Measurements from ENCODE around the gene SLC2A9. TPM values are rescaled to one million over a fixed set of nuclear protein-coding genes. Genes with fewer than 3 reads are reported as not detected.

SLC2A9 gene
- total and polyA plus RNA-seq, 9 donors, result 1.2 to 10.1 (median 4.8) TPM

DNA sequence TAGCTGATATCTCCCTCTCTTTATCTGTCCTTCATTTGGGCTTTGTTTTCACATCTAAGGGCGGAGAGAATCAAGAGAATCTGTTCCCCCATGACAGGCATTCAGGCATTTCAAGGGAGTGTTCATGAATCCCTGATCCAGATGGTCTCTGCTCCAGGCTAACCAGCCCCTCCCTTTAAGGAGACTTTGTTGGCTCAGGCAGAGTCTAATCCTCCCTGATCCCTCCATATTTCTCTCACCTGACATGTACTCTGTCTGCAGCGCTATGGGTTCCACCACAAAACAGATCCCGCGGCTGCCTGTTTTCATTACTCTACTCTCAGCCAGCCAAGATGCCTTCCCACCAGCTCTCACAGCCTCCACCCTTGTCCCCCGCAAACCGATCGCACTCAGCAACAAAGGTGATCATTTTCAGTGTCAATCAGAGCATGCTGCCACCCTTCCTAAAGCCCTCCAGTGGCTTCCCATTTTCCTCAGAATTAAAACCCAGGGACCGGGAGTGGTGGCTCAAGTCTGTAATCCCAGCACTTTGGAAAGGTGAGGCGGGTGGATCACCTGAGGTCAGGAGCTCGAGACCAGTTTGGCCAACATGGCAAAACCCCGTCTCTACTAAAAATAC, 30.3 kb upstream of the SLC2A9 start:
- intact Hi-C loops (cut with DNase I), result no loop called here
- no peaks in the 10 kb centered on the region for H3K36me3 ChIP-seq

DNA sequence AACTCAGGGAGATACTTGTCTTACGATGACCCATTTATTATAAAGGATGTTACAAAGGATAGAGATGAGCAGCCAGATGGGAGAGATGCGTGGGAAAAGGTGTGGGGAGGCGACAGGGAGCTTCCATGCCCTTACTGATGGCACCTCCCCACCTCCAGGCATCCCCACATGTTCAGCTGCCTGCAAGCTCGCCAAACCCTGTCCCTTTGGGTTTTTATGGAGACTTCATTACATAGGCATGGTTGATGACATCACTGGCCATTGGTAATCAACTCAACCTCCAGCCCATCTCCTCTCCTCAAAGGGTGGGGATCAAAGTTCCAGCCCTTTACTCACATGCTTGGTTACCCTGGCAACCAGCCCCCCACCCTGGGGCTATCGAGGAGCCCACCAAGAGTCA, 29.4 kb upstream of the SLC2A9 start:
- Histone ChIP-seq H3K4me3 (no peak overlapping the region), H3K4me1 (ENCODE audit: insufficient read depth) (no peaks in the 10 kb centered on the region), H3K27ac (no peak overlapping the region), H3K27me3 (no peaks in the 10 kb centered on the region), H3K9me3 (no peaks in the 10 kb centered on the region), H3K36me3 (no peaks in the 10 kb centered on the region)
- WGBS, 3 donors, result 70 to 80% (median 76%) methylated on average over 5 of the region's 5 CpGs
- no peak for DNase-seq
- intact Hi-C loops (cut with DNase I), result no loop called here
- TF ChIP-seq EP300 (IDR thresholded peaks at IDR 0.05) (no peak), POLR2A (IDR thresholded peaks at IDR 0.05) (no peak)
- TF ChIP-seq, protein P1, sequence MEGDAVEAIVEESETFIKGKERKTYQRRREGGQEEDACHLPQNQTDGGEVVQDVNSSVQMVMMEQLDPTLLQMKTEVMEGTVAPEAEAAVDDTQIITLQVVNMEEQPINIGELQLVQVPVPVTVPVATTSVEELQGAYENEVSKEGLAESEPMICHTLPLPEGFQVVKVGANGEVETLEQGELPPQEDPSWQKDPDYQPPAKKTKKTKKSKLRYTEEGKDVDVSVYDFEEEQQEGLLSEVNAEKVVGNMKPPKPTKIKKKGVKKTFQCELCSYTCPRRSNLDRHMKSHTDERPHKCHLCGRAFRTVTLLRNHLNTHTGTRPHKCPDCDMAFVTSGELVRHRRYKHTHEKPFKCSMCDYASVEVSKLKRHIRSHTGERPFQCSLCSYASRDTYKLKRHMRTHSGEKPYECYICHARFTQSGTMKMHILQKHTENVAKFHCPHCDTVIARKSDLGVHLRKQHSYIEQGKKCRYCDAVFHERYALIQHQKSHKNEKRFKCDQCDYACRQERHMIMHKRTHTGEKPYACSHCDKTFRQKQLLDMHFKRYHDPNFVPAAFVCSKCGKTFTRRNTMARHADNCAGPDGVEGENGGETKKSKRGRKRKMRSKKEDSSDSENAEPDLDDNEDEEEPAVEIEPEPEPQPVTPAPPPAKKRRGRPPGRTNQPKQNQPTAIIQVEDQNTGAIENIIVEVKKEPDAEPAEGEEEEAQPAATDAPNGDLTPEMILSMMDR (IDR thresholded peaks at IDR 0.05), result no peak

More for the DNA sequence above, 30.3 kb upstream of the SLC2A9 start:
- no peaks in the 10 kb centered on the region for H3K9me3 ChIP-seq
- 61 to 74% (median 66%) methylated on average over 11 of the region's 11 CpGs for WGBS, 3 donors
- H3K27ac ChIP-seq, result no peak overlapping the region
- no peaks in the 10 kb centered on the region for H3K4me1 ChIP-seq (ENCODE audit: insufficient read depth)
- no peak for DNase-seq
- TF ChIP-seq EP300 (IDR thresholded peaks at IDR 0.05), result no peak
- no peak for TF ChIP-seq POLR2A (IDR thresholded peaks at IDR 0.05)
- TF ChIP-seq, protein P1 (IDR thresholded peaks at IDR 0.05), result no peak
- no peaks in the 10 kb centered on the region for H3K27me3 ChIP-seq
- H3K4me3 ChIP-seq, result no peak overlapping the region

DNA sequence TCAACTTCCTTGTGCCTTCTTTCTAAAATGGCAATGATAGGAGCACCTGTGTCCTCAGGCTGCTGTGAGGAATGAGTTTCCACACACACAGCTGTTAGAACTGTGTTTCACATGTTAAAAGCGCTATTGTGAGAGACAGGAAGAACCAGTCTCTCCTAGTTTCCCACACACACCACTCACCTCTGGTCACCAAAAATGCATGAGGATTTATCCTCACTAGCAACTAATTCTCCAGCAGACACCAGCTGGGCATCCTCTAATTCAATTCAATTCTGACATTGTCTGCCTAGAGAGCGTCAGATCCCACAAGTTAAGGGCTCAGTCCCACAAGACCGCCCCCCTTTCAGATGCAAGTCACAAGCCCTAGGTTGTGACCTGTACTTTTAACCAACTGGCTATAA, 29.0 kb upstream of the SLC2A9 start:
- WGBS, 3 donors, result 82 to 91% (median 86%) methylated on average over 3 of the region's 3 CpGs
- H3K9me3 ChIP-seq, result no peaks in the 10 kb centered on the region
- TF ChIP-seq, protein P1 (IDR thresholded peaks at IDR 0.05), result no peak
- no peak for TF ChIP-seq POLR2A (IDR thresholded peaks at IDR 0.05)
- DNase-seq, result no peak
- H3K4me3 ChIP-seq, result no peak overlapping the region
- no peak overlapping the region for H3K27ac ChIP-seq
- no peaks in the 10 kb centered on the region for H3K27me3 ChIP-seq
- H3K36me3 ChIP-seq, result no peaks in the 10 kb centered on the region
- H3K4me1 ChIP-seq (ENCODE audit: insufficient read depth), result no peaks in the 10 kb centered on the region
- intact Hi-C loops (cut with DNase I), result no loop called here

DNA sequence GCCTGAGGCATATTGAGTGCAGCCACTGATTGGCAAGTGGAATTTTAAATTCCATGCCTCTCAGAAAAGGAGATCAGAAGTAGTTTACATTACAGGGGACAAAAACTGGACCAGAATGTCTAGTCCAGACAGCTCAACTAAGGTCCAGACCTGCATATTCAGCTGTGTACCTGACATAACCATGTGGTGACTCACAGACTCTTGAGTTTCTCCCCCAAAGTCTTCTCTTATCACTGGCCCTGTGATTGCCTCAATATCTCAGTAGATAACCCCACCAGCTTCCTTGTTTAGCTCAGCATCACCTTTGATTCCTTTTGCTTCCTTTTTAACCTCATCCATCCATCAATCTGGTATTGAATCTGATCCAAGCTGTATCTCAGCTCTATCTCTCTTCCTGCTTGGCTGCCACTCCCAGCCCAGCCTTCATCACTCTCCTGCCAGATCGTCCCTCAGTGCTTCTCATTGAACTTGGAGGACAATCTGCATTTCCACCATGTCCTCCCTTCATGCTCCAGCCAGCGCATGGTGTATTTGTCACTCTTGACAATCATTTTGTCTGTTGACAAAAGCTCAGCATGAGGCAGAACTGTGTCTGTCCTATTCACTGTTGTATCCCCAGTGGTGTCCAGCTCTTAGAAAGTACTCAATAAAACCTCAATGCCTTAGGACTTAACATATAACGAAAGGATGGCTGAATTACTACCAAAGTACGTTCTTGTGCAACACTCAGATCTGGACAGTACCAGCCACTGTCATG, 27.8 kb upstream of the SLC2A9 start:
- DNase-seq, result no peak
- Histone ChIP-seq H3K27me3 (no peaks in the 10 kb centered on the region), H3K36me3 (no peaks in the 10 kb centered on the region), H3K4me1 (ENCODE audit: insufficient read depth) (no peaks in the 10 kb centered on the region), H3K9me3 (no peaks in the 10 kb centered on the region), H3K4me3 (no peak overlapping the region), H3K27ac (no peak overlapping the region)
- TF ChIP-seq EP300 (IDR thresholded peaks at IDR 0.05) (no peak), POLR2A (IDR thresholded peaks at IDR 0.05) (no peak)
- TF ChIP-seq, protein P1 (IDR thresholded peaks at IDR 0.05), result no peak
- intact Hi-C loops (cut with DNase I), result no loop called here
- 76 to 87% (median 81%) methylated on average over 4 of the region's 4 CpGs for WGBS, 3 donors
